HepG2 (cell line): ENCODE measurements around the gene PPP1R7. TPM values are rescaled to one million over a fixed set of nuclear protein-coding genes. Genes with fewer than 3 reads are reported as not detected.
A peak's percentile ranks its signal among the peaks of the same experiment; 100 is the strongest.

Source experiments
- ATAC-seq: fragments of 200-7000 bp; cut with Tn5 transposase; 3 replicates; pipeline ENCODE4 v1.9.1; 2020; ENCODE audit warnings: mild to moderate bottlenecking, moderate library complexity
- BruUV-seq: library from RNA; stranded (reverse); fragments of 400-500 nt; replicated peaks from 2 replicates; lab custom pipeline; 2021; lab: Mats Ljungman, UMichigan
- CTCF ChIA-PET: fragments of 300-600 bp; formaldehyde crosslinking; extraction: SDS; loops from one replicate; lab custom pipeline; 2021; ENCODE audit warnings: low total read pairs, inconsistent platforms, low intra/inter-chr PET ratio; lab: Yijun Ruan, JAX
- POLR2A ChIA-PET: fragments of 350-600 bp; sonication (Branson Sonifier 250); formaldehyde crosslinking; loops from one replicate; lab custom pipeline; 2020; ENCODE audit warnings: antibody characterized with exemption, inconsistent platforms; lab: Yijun Ruan, JAX
- DNase-seq: peaks from one replicate; pipeline ENCODE4 v3.0.0-alpha.2; 2015; ENCODE audit warnings: low spot score
- FAIRE-seq: peaks from 3 replicates; lab custom pipeline; 2011; peaks lifted over from hg19 to GRCh38; lab: Jason Lieb, UNC
- H2AFZ ChIP-seq: one replicate; pipeline ENCODE4 v1.6.1; 2011; ENCODE audit warnings: low read length, inconsistent platforms
- H3K27ac ChIP-seq: fragments of 300-600 bp; 3 replicates; pipeline ENCODE4 v1.8.0; 2011; ENCODE audit warnings: mixed run types, mild to moderate bottlenecking, mixed read lengths, low read length, inconsistent platforms; ENCODE audit not compliant: insufficient read depth; ENCODE audit errors: extremely low read length
- H3K27me3 ChIP-seq, 2 experiments: fragments of 200-600 bp in 1 of 2; 2 replicates in 1 of 2; 3 replicates in 1 of 2; pipeline versions ENCODE4 v1.6.0 to v1.8.0; 2011; ENCODE audit warnings: low read length in 2 of 2, mild to moderate bottlenecking in 2 of 2, moderate library complexity in 2 of 2, inconsistent platforms in 1 of 2; ENCODE audit not compliant: insufficient read depth in 2 of 2, control insufficient read depth in 1 of 2
- H3K36me3 ChIP-seq, 2 experiments: fragments of 200-600 bp in 1 of 2; replicated peaks in 1 of 2; 2 replicates in 1 of 2; 3 replicates in 1 of 2; pipeline versions ENCODE4 v1.5.1 to v1.8.0; 2011; ENCODE audit warnings: low read length in 2 of 2, inconsistent platforms in 1 of 2; ENCODE audit not compliant: insufficient read depth in 2 of 2, control insufficient read depth in 1 of 2
- H3K4me1 ChIP-seq: 2 replicates; pipeline ENCODE4 v1.5.1; 2012; ENCODE audit warnings: low read length, inconsistent platforms; ENCODE audit not compliant: insufficient read depth
- H3K4me2 ChIP-seq: 2 replicates; pipeline ENCODE4 v1.6.0; 2011; ENCODE audit warnings: low read depth, low read length, inconsistent platforms
- H3K4me3 ChIP-seq, 3 experiments: fragments of 200-600 bp in 1 of 3; sonication (generic), shearing (Covaris generic) in 1 of 3; replicated peaks in 1 of 3; 2 replicates each; pipeline ENCODE4 v1.5.1; 2011 to 2016; ENCODE audit warnings: low read length in 3 of 3, inconsistent platforms in 2 of 3, low read depth in 2 of 3, mild to moderate bottlenecking in 2 of 3, control low read depth in 1 of 3, mixed read lengths in 1 of 3; ENCODE audit not compliant: insufficient read depth in 1 of 3
- H3K79me2 ChIP-seq: one replicate; pipeline ENCODE4 v1.6.1; 2011; ENCODE audit warnings: low read length, inconsistent platforms; ENCODE audit not compliant: insufficient read depth
- H3K9ac ChIP-seq: 2 replicates; pipeline ENCODE4 v1.6.0; 2011; ENCODE audit warnings: mild to moderate bottlenecking, low read depth, low read length, inconsistent platforms; ENCODE audit not compliant: insufficient read depth
- H3K9me3 ChIP-seq: 2 replicates; pipeline ENCODE4 v1.5.1; 2012; ENCODE audit warnings: mild to moderate bottlenecking, low read length
- H4K20me1 ChIP-seq: 2 replicates; pipeline ENCODE4 v1.6.0; 2011; ENCODE audit warnings: inconsistent platforms, mild to moderate bottlenecking, low read length, moderate library complexity; ENCODE audit not compliant: insufficient read depth
- AHR ChIP-seq: IDR thresholded peaks from 2 replicates; pipeline ENCODE4 v1.6.1; 2018; ENCODE audit warnings: missing genetic modification reagents, missing compliant biosample characterization
- EHMT2 ChIP-seq: fragments of 200-600 bp; sonication (generic); IDR thresholded peaks from 2 replicates; pipeline ENCODE4 v1.7.0; 2017; ENCODE audit warnings: antibody characterized with exemption, low read depth, low read length, borderline replicate concordance
- FOXK1 ChIP-seq: sonication (generic); formaldehyde crosslinking; IDR thresholded peaks from 2 replicates; pipeline ENCODE4 v1.4.0; 2020; ENCODE audit warnings: low read depth, missing genetic modification reagents, borderline replicate concordance
- HDAC6 ChIP-seq: fragments of 200-600 bp; sonication (generic); IDR thresholded peaks from 2 replicates; pipeline ENCODE4 v1.7.0; 2017; ENCODE audit warnings: mild to moderate bottlenecking, antibody characterized with exemption, low read length, low read depth
- JUND ChIP-seq: sonication (generic); formaldehyde crosslinking; IDR thresholded peaks from 2 replicates; pipeline ENCODE4 v1.8.0; 2022; ENCODE audit warnings: mild to moderate bottlenecking, missing genetic modification reagents
- SIX4 ChIP-seq: sonication (generic); formaldehyde crosslinking; IDR thresholded peaks from 2 replicates; pipeline ENCODE4 v1.4.0; 2020; ENCODE audit warnings: missing genetic modification reagents
- XRCC5 ChIP-seq: fragments of 200-400 bp; formaldehyde crosslinking; optimal IDR thresholded peaks from 2 replicates; pipeline ENCODE3; 2017; ENCODE audit warnings: mild to moderate bottlenecking, low read length
- ZNF263 ChIP-seq: sonication (generic); formaldehyde crosslinking; IDR thresholded peaks from 2 replicates; pipeline ENCODE4 v1.4.0; 2020; ENCODE audit warnings: missing genetic modification reagents
- ZNF432 ChIP-seq: sonication (generic); formaldehyde crosslinking; IDR thresholded peaks from 2 replicates; pipeline ENCODE4 v1.5.0; 2020; ENCODE audit warnings: missing genetic modification reagents, mild to moderate bottlenecking, borderline replicate concordance
- ZNF562 ChIP-seq: sonication (generic); formaldehyde crosslinking; IDR thresholded peaks from 2 replicates; pipeline ENCODE4 v1.8.0; 2022; ENCODE audit warnings: missing genetic modification reagents, borderline replicate concordance
- ZNF678 ChIP-seq: sonication (generic); formaldehyde crosslinking; IDR thresholded peaks from 2 replicates; pipeline ENCODE4 v1.4.0; 2020; ENCODE audit warnings: mild to moderate bottlenecking, missing genetic modification reagents
- ZNF782 ChIP-seq: sonication (generic); formaldehyde crosslinking; IDR thresholded peaks from 2 replicates; pipeline ENCODE4 v1.4.0; 2020; ENCODE audit warnings: missing genetic modification reagents, mild to moderate bottlenecking, borderline replicate concordance
- WGBS: methylation state at CpG from one replicate; pipeline ENCODE4 v1.1.6; 2017; ENCODE audit warnings: low lambda C conversion rate; 5-methylcytosine and 5-hydroxymethylcytosine counted together
- in situ Hi-C: cut with HindIII; loops from 2 replicates; pipeline ENCODE4 v1.10.0; 2017; ENCODE audit warnings: low pct_unique_long_range_greater_than_20kb; ENCODE audit not compliant: extremely low pct_ligation_motif_present
- intact Hi-C: fragments of 100-400 bp; cut with micrococcal nuclease; formaldehyde crosslinking; loops from one replicate; pipeline ENCODE4 v1.10.0; 2022; ENCODE audit not compliant: unreplicated experiment
- polyA plus RNA-seq, 8 experiments: library from polyadenylated mRNA; depleted of rRNA in 3 of 8; stranded (reverse) in 7 of 8; unstranded in 1 of 8; fragments of >200 nt; fragmentation: Illumina TruSeq in 4 of 8; extraction: Trizol in 4 of 8; gene quantifications; 2 replicates each; pipeline versions ENCODE4 v1.2.1 to v1.2.3, GENCODE V29; 2011 to 2016; ENCODE audit warnings: low read depth in 4 of 8, missing spikeins in 1 of 8, mixed read lengths in 1 of 8; ENCODE audit not compliant: insufficient read depth in 1 of 8
- total RNA-seq, 5 experiments: library from RNA; depleted of rRNA; stranded (reverse); fragments of >200 nt; fragmentation: Illumina TruSeq; extraction: Trizol; gene quantifications; 2 replicates each; pipeline ENCODE4 v1.2.3, GENCODE V29; 2016; ENCODE audit warnings: low read depth in 1 of 5
- TF ChIP-seq, protein P1 (sequence below): sonication (generic); formaldehyde crosslinking; IDR thresholded peaks from 2 replicates; pipeline ENCODE4 v1.4.0; 2020; ENCODE audit warnings: mild to moderate bottlenecking, missing genetic modification reagents
- TF ChIP-seq, protein P2 (sequence below): IDR thresholded peaks from 2 replicates; pipeline ENCODE4 v1.6.1; 2016; ENCODE audit warnings: missing compliant biosample characterization, missing genetic modification reagents, borderline replicate concordance

Gene PPP1R7
- total and polyA plus RNA-seq, 2 of the 13 experiments (the other 11 are each of a cell fraction or from before 2014, with no cell fraction given): 33.3 to 67.9 TPM

DNA sequence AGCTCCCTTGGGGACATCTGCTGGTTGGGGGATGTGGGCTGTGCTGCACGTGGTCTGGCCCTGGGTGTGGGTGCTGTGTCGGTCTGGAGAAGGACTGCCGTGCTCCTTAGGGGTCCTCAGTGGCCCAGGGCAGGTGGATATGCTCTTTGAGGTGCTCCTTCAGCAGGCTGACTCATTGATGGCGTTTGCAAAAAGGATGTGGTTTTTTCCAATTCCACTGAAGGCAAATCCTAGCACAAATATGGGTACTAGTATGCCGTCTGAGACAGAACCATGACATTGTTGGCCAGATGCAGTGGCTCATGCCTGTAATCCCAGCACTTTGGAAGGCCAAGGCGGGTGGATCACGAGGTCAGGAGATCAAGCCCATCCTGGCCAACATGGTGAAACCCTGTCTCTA, 3.3 kb downstream of the PPP1R7 start:
- peaks cover 14% of the 10 kb centered on the region for H3K79me2 ChIP-seq
- ATAC-seq: no peak
- POLR2A ChIA-PET: no interaction called here
- peaks cover 8 to 30% of the 10 kb centered on the region in 2 experiments for H3K36me3 ChIP-seq
- WGBS: 95% methylated on average over 4 of the region's 7 CpGs
- no peak overlapping the region for H2AFZ ChIP-seq
- intact Hi-C loops (no loop called here), in situ Hi-C loops (no loop called here)
- no peak overlapping the region for H3K27ac ChIP-seq
- no peak for TF ChIP-seq EHMT2
- TF ChIP-seq ZNF263: peak; percentile 47; the same call in 1 of the 2 replicates
- TF ChIP-seq, all 625 proteins: peak for 1
- no peak for DNase-seq
- H3K9me3 ChIP-seq: no peaks in the 10 kb centered on the region
- H3K4me3 ChIP-seq: no peak overlapping the region
- H3K9ac ChIP-seq: no peak overlapping the region
- BruUV-seq: no TSS peak
- no peak for FAIRE-seq
- CTCF ChIA-PET: no interaction called here
- H3K4me1 ChIP-seq: peaks cover 14% of the 10 kb centered on the region
- H3K4me2 ChIP-seq: no peak overlapping the region
- no peaks in the 10 kb centered on the region; a peak in 1 of 5 replicates for H3K27me3 ChIP-seq
- no peaks in the 10 kb centered on the region for H4K20me1 ChIP-seq

DNA sequence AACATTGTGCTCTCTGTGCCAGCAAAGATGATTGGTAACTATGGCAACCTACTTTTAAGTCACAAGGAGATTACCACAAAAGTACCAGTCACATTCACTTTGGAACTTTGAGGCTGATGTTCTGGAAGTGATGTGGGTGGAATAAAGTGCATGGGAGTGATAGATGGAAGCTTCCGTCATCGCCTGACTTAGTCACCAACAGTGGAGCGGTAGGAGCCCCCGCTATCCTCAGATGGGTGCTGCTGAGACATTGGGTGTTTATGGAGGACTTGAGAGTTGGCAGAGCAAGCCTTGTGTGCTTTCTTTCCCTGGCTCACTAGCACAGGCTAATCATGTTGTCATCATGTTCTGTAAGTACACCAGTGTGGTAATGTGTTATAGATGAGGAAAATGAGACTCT, 4.6 kb downstream of the PPP1R7 start:
- no peaks in the 10 kb centered on the region for H4K20me1 ChIP-seq
- no peak overlapping the region for H2AFZ ChIP-seq
- in situ Hi-C loops: no loop called here
- no peaks in the 10 kb centered on the region for H3K9me3 ChIP-seq
- no peak overlapping the region for H3K27ac ChIP-seq
- intact Hi-C loops: no loop called here
- peaks cover 13 to 38% of the 10 kb centered on the region in 2 experiments for H3K36me3 ChIP-seq
- peaks cover 13% of the 10 kb centered on the region for H3K79me2 ChIP-seq
- no peaks in the 10 kb centered on the region; a peak in 1 of 5 replicates for H3K27me3 ChIP-seq
- H3K4me1 ChIP-seq: peaks cover 13% of the 10 kb centered on the region
- ChIA-PET POLR2A (no interaction called here), CTCF (no interaction called here)
- no peak overlapping the region for H3K9ac ChIP-seq
- H3K4me3 ChIP-seq: no peak overlapping the region
- TF ChIP-seq ZNF562 (no peak), HDAC6 (no peak), JUND (no peak), ZNF432 (CRISPR knock-in tag) (no peak), ZNF782 (CRISPR knock-in tag) (no peak), ZNF678 (CRISPR knock-in tag) (no peak), AHR (CRISPR knock-in tag) (no peak), SIX4 (no peak), XRCC5 (no peak), FOXK1 (no peak)
- TF ChIP-seq, protein P1, sequence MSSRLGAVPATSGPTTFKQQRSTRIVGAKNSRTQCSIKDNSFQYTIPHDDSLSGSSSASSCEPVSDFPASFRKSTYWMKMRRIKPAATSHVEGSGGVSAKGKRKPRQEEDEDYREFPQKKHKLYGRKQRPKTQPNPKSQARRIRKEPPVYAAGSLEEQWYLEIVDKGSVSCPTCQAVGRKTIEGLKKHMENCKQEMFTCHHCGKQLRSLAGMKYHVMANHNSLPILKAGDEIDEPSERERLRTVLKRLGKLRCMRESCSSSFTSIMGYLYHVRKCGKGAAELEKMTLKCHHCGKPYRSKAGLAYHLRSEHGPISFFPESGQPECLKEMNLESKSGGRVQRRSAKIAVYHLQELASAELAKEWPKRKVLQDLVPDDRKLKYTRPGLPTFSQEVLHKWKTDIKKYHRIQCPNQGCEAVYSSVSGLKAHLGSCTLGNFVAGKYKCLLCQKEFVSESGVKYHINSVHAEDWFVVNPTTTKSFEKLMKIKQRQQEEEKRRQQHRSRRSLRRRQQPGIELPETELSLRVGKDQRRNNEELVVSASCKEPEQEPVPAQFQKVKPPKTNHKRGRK: no peak
- TF ChIP-seq, protein P2, sequence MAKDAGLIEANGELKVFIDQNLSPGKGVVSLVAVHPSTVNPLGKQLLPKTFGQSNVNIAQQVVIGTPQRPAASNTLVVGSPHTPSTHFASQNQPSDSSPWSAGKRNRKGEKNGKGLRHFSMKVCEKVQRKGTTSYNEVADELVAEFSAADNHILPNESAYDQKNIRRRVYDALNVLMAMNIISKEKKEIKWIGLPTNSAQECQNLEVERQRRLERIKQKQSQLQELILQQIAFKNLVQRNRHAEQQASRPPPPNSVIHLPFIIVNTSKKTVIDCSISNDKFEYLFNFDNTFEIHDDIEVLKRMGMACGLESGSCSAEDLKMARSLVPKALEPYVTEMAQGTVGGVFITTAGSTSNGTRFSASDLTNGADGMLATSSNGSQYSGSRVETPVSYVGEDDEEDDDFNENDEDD (CRISPR knock-in tag): no peak
- H3K4me2 ChIP-seq: no peak overlapping the region
- no TSS peak for BruUV-seq
- FAIRE-seq: peak; percentile 4
- ATAC-seq: no peak
- DNase-seq: no peak
- WGBS: 97% methylated on average over 4 of the region's 4 CpGs
